Suppressor macrophage treated with lipopolysaccharide for 4 hours (primary cell): ENCODE data around the gene TP63.

Experiments
- DNase-seq: peaks from one replicate; pipeline ENCODE4 v3.0.0-alpha.2; 2020

TP63 gene

DNA sequence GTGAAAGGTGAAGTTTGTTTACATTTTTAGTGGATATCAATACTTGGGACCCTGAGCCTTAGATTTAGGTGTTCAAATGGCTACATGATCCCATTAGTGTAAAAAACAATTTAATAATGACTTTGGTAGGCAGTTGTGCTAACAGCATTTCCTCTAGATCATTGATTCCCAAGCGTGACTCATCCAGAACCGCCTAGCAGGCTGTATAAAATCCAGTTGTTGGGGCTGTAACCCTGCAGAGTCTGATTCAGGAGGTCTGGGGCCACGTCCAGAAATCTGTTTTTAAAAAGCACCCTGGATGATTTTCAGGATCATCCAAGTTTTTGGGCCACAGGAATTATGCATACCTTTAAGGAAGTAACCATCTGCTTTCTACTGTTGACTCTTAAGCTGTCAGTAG is 156.4 kb downstream of the TP63 start:
- no peak for DNase-seq

DNA sequence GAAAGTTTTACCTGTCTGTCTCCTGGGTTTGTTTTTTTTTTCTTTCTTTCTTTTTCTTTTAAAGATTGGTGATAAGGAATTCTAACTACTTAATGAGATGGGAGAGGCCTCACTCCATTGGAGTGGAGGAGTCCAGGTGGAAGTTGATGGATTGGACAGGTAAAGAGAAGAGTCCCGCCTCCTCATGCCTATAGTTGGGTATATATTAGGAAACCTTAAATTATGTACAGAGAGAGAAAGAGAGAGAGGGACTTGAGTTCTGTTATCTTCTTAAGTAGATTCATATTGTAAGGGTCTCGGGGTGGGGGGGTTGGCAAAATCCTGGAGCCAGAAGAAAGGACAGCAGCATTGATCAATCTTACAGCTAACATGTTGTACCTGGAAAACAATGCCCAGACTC is 158.2 kb downstream of the TP63 start:
- no peak for DNase-seq

DNA sequence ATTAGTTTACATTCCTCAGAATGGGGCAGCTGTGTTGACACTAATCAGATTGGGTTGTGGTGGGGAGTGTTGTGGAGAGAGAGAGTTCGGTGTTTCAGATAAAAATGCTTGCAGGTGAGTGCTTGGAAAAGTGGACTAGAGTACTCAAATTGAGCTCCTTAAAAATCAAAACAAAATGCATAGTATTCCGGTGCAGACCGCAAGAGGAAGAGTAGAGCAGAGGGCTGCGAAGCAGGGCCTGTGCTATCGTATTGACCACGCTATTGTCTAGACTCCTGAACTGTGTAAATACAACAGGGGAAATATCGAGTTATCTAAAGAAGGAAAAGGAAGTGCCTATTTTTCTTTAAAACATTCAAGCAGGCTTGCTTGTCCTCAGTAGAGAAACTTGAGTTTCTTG is 159.5 kb downstream of the TP63 start:
- no peak for DNase-seq

DNA sequence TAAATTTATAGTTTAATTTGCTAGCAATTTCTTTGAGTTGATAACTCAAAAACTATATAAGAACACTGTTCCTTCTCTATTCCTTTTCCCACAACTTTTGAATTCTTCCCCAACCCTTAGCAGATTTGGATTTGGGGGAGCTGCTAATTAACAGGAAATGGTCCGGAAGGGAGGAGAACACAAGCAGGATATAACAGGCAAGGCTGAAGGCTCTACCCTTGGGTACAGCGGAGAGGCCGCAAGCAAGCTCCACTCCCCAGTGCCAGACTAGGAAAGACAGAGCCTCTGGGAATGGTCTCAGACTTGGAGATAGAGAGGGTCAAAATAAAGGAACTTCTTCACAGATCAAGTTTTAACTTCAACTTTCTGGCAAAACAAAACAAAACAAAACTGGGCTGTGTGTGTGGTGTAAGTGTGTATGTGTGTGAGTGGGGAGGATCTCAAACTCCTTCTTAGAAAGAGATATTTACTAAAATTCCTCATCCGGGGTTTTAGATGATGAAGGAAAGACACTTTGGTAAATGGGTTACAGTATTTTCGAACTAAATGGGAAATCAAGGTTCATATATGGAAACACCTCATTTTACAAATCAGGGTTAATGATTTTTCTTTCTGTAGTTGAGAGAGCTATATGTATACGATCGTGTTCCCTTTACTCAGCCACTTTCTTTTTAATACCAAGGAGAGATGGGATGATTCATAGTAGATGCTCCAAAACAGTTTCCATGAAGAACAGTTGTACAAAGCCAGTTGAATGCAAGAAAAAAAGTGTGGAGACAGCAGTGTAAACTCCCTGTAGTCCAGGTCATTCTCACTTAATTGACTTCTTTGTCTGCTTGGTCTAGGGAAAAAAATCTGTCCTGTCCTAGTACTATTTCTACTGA is 161.1 kb downstream of the TP63 start:
- no peak for DNase-seq

DNA sequence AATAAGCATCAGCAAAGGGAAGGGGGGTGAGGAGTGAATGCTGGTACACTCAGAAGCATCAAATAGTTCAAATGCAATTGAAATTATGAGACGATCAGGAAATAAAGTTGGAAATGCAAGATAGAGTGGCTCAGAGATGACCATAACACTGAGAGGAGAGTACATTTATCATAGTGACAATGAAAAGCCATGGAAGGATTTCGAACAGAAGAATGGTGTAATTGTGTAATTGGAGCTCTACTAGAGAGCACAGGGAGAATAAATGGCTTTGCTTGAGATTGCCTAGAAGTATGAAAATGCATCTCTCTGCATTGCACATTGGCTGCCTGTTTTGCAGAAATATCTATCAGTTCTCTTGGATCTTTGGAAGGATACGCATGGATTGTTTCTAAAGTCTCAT is 163.3 kb downstream of the TP63 start:
- no peak for DNase-seq

DNA sequence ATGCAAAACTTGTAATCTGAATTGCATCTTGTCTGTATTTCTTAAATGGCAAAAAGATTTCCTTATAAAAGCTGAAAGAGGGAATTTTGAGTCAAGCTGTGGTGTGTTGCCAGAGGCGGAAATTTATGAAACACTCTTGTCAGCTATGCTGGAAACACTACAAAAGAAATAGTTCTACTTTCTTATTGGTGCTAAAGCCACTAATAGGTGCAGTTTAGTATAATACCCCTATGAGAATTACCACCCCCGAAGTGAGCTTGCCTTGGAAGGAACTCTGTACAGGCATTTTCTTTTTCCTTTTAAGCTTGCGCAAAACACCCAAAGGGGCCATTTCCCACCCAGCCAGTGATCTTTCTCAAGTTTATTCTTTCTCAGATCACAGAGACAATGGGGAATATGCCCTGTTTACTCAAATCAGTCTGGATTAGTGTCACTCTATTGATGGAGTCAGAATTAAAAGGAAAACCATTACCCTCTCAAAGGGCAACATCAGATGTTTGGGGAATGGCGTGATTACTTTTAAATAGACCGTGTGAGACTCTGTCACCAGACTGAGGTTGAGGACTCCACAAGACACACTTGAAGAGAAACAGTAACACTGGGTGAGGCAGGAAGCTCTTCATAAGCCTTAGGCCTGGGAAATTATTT is 166.0 kb downstream of the TP63 start:
- DNase-seq, result no peak

DNA sequence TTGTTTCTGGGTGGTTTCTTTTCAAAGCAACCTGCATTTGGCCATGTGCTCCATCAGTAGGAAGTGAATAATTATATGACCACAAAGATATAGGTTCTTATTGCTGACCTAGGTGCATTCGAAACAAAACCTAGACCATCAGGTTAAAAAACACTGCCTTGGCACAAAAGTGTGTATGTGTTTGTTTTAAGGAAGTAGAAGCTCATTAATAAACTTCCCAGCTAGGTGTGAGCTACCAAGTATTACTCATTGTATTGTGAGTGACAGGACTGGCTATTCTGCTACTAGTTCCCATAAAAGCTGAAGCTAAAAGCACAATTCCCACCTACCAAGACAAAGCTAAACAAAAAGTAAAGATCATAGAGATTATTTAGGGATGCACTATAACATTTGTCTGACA is 168.2 kb downstream of the TP63 start:
- no peak for DNase-seq

DNA sequence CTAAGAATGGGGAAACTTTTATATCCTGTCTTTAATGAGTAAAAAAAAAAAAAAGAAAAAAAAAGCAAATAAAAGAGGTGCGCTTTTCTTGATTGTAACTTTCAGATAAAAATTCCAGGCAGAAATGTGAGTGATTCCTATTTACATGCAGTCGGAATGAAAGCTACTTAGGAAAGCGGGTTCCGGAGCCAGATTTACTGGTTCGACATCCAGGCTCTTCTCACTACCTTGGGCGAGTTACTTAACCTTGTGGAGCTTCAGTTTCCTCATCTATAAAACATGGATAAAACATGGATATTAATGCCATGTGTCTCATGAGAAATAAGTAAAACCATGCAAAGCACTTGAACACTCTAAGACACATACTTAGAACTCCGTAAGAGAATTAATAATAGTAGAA is 169.2 kb downstream of the TP63 start:
- DNase-seq, result no peak

DNA sequence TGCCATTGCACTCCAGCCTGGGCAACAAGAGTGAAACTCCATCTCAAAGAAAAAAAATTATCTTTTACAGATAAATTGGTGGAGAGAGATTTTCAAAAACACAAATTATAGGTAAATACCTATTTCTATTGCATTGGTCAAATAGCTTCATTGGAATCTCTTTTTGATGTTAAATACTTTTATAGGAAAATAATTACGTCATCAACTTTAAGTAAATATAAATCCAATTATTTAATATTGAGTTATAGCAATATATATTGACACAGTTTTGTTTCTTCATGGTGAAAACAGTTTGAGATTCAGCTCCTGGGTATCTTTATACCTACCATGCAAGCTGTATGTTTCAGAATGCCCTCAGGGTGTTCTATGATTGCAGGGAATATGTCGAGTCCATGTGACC is 172.1 kb downstream of the TP63 start:
- no peak for DNase-seq

DNA sequence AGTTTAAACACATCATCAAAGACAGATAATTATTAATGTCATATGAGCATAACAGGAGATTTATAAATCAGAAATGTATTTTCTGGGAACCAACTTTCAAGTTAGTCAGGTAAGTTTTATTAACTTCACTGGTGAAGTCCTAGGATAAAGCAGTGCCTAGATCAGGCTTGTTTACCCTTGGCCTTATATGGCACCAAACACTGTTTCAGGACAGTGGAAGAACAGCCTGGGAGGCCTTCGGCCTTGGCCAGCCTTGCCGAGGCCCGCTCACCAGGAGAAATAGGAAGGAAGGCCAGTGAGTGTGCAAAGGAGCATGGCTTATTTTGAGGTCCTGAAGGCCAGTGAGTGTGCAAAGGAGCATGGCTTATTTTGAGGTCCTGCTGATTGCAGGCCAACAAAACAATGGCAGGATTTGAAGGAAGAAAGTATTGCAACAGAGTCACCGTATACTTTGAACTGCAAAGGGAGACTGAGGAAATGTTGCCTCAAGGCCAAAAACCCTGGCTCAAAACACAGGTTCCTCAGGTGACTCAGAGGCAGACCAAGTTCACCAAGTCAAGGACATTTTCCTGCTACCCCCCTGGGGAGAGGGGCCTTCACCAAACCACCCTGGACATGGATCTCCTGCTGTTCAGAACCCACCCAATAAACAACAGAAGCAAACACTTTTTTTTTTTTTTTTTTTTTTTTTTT is 174.3 kb downstream of the TP63 start:
- DNase-seq, result no peak

DNA sequence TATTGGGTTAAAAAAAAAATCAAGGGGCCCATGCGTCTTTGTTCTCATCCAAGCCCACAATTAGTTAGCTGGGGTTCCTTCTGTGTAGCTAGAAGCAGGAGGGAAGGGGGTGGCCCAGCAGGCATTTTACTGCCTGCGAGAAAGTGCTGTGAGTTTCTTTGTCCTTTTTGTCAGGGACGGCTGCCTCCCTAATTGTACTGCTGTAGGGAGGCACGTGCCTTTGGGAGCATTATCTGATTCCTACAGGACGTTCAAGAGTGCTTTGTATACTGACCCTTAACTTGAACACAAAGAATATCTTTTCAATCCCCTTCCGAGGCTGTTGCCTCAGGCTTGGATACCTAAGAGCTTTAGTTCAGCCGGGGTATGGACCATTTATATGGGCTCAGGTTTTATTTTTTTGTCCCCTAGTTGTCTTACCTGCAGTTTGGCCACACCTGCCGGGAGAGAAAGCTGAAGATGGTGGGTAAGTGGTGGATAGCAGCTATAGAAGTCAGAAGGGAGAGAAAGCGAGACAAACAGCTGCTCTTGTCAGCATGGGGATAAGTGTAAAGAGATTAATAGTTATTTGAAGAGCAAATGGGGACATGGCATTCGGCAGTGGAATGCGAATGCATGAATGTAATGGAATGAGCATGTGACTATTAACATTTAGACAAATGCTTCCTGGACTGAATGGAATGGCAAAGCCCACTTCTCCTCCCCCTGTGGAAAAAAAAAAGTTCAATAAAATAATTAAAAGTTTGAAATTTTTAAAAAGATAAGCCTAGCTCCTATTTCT is 175.2 kb downstream of the TP63 start:
- no peak for DNase-seq

DNA sequence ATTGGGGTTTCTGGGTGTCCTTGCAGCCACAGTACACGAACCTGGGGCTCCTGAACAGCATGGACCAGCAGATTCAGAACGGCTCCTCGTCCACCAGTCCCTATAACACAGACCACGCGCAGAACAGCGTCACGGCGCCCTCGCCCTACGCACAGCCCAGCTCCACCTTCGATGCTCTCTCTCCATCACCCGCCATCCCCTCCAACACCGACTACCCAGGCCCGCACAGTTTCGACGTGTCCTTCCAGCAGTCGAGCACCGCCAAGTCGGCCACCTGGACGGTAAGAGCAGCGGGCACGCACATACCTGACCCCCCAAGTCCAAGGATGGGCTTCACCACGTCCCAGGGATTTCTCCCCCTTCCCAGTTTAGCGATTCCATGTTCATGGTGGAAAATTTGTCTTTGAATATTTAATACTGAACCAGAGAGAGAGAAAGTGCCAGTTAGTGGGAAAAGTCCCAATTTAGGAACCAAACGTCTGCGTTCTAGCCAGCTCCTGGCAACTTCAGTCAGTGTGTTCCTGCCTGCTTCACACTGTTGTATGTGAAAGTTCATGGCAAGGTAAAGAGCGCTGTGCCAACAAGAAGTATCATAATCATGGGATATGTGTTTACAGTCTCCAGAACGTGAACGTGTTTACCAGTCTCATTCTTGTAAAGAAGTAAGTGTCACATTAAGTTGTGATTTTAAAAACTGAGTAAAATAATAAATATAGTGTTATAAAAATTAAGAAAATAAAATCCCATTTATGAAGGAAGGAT is 177.2 kb downstream of the TP63 start:
- DNase-seq, result no peak

DNA sequence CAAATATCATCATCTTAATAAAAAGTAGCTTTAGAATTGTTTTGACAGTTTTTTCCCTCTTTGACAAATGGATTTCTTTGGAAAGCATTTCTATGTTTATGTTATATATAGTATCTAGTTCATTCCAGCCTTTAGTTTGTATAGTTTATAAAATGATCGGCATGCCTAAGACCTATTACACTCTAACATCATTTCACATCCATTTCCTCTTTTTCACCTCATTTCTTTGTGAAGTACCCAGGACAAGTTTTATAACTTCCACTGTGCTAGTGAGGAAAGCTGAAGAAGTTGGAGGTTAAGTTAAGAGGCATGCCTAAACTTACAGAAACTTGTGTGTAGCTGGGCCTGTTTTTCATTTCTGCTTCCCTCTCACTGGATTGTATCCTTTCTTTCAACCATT is 178.4 kb downstream of the TP63 start:
- DNase-seq, result no peak

DNA sequence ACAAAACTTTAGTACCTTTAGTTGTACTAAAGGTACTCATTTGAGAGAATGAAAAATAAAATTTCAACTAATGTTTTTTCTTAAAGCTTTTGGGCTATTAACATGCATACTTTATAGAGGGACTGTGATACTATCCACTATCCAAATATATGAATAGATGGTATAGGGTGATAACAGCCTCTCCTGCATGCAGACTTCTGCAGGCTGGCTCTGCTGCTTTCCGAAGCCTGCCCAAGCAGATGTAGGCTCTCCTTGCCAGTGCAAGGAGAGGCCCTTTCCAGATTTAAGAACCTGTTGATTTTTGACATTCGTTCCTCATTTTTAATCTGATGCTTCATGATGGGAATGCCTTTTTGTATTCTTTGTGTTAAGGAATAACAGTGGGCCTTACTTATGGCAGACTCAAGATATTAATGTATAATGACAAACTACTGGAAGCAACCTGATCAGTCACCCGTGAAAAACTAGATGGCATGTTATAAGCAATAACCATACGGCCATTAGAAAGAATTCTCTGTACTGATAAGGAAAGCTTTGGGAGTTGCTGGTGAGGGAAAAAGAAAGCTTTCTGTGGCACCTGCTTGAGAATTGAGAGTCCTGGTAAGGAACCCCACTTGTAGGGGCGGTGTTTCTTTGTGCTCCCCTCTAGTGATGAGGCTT is 181.7 kb downstream of the TP63 start:
- no peak for DNase-seq

DNA sequence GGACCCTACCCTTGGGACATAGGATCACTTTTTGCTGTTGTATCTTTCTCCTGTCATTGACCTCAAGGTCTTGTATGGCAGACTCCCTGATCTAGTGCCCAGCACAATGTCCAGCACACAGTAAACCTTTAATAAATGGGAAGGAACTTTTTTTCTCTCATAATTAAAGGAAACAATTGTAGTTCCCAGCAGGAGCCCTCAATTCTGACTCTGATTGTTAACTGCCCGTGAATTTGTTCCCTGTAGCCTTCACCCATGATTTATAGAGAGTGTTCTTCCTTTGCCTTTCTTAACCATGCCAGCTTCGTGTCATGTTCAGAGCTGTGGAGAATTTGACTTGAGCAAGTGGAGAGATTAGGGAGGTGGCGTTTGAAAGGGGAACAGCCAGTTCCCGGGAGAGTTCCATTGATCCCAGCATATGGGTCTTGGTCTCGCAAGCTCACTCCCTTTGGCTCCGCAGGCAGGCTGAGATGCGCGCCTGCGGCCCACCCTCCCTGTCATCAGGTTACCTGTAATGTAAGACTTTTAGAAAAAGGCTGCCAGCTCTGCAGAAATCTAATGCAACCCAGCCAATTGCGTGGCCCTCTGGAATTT is 182.6 kb downstream of the TP63 start:
- DNase-seq, result no peak

DNA sequence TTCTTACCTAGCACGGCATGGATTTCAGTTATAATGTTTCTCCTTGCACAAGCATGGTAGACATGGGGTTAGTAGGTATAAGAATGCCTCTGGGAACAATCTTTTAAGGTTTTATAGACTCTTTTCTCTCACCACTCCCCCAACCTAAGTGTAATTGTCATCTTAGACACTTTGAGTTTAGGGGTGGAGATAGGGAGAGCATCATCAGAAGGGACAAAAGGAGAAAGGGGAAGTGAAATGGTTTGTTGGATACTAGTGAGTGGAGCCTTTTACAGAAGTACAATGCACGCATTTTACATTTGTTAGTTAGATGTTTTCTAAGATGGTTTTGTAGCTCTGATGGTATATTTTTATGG is 189.2 kb downstream of the TP63 start:
- no peak for DNase-seq

DNA sequence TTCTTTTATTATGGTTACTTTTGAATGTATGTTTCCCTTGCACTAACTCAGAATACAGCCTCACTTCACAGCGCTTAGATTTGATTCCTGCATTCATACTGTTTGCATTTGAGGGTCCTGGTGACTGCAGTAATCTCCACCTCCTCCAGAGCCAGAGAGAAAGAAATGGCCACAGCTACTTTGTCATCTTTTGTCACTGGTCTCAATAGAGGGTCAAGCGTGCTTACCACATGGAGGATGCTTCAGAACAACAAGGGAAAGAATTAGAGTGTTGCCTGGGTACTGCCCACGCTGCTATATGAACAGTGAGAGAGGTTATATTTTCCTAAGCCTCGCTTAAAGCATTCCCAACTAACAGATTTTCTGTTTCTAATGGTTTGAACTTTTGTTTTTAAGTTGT is 190.1 kb downstream of the TP63 start:
- no peak for DNase-seq

DNA sequence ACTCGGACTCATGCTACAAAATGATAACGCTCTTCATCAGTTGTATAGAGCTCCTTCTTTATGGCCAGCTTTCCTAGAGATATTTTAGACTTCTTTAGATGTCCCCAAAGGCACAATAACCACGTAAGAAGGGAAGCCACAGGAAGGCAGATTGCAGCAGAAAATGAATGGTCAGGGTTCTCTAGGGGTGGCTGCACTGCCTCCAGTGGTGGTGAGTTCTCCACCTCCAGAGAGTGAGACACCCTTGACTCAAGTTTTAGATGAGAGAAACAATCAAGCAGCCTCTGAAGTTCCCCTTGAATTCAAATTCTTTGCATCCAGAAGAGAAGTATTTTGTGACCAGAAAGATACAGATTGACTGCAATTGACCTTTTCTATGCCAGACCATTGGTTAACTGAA is 191.5 kb downstream of the TP63 start:
- no peak for DNase-seq

DNA sequence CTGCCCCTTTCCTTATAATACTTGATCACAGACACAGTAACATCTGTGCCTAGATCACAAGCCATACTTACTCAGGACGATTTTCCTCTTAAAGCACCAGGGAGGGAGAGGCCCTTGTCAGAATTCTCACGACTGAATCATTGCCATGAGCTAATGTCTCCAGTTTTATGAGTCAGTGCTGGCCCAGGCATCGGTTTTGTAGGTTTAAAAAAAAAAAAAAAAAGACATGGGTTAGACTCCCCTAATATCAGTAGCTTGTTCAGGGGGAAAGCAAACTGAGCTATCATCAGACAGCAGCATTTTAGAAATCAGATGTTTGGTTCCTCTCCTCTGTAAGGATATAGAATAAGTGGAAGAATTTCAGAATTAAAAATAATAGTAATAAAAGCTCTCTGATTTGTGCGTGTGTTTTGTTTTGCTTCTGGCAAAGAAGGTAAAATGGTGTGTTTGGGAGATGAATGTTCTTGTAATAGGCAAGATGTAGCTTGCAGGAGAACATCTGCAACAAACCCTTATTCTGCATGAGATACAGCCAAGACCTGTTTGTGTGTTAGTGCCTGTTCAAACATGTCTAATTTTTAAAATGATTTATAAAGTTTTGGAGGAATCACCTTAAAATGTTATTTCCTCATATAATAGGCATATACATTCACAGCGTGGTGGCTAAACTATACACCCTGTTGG is 193.6 kb downstream of the TP63 start:
- DNase-seq, result no peak

DNA sequence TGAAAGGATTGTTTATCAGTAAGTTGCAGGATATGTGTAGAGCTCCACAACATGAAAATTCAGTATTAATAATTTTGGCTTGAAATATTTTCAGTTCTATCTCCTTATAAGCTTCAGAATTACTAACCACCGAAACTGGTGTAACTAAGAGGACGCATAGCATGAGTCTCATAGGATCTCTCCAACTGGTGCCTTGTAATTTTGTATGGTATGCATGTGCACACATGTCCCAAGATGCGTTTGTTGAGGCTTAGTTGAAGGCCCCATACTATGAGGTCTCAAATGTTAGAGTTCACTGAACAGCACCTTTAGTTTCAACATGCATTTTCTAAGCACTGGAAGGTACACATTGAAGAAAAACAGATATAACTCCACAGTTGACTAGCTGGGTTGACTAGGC is 195.4 kb downstream of the TP63 start:
- no peak for DNase-seq

DNA sequence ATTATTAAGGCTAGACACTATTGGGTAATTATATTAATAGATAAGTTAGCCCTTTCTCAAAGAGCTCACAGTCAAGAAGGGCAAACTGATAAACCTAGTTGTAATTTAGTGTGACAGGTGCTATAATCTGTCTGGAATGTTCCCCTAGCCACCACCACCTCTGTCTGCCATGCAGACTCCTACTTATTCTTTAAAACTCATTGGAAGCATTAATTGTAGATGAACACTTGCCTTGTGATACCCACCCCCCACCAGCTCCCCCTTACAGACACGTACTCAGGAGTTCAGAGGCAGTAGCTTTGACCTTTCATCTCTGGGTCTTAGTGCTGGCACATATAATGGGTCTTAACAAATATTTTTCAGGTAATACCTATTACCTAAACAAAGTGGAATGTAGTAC is 195.9 kb downstream of the TP63 start:
- DNase-seq, result no peak
